Ascending aorta (tissue), 2 donors: ENCODE results near the gene CALR3. TPM values are rescaled to one million over a fixed set of nuclear protein-coding genes. Genes with fewer than 3 reads are reported as not detected.

Experiments used
- DNase-seq, 2 donors: peaks; one replicate each; pipeline ENCODE4 v3.0.0-alpha.2; 2019; ENCODE audit warnings: low spot score in 2 of 2
- H3K27ac ChIP-seq, 2 donors: fragments of 200-600 bp; sonication (generic); one replicate each; pipeline ENCODE4 v1.5.1; 2016 to 2017; ENCODE audit warnings: mild to moderate bottlenecking in 1 of 2
- H3K27me3 ChIP-seq: fragments of 200-600 bp; sonication (generic); one replicate; pipeline ENCODE4 v1.5.1; 2017
- H3K36me3 ChIP-seq, 2 donors: fragments of 200-600 bp; sonication (generic); one replicate each; pipeline ENCODE4 v1.5.1; 2016
- H3K4me1 ChIP-seq, 2 donors: fragments of 200-600 bp; sonication (generic); one replicate each; pipeline ENCODE4 v1.5.1; 2016 to 2017; ENCODE audit warnings: mild to moderate bottlenecking in 1 of 2
- H3K4me3 ChIP-seq, 2 donors: fragments of 200-600 bp; sonication (generic); one replicate each; pipeline ENCODE4 v1.5.1; 2016 to 2017; ENCODE audit warnings: mild to moderate bottlenecking in 1 of 2
- H3K9me3 ChIP-seq, 2 donors: fragments of 200-600 bp; sonication (generic); one replicate each; pipeline ENCODE4 v1.5.1; 2016
- intact Hi-C: fragments of 100-400 bp; cut with DNase I; formaldehyde crosslinking; loops from one replicate; pipeline ENCODE4 v1.15.1; 2023
- total RNA-seq: library from RNA; depleted of rRNA; stranded (reverse); fragments of >200 nt; gene quantifications from one replicate; pipeline ENCODE4 v1.1.0, GENCODE V29; 2016
- TF ChIP-seq, protein P1 (sequence below), 3 experiments: fragments of 200-600 bp in 2 of 3; fragments of 450-650 bp in 1 of 3; sonication (generic) in 2 of 3; IDR thresholded peaks; one replicate each; pipeline ENCODE4 v1.5.1; 2016 to 2019; ENCODE audit warnings: antibody characterized with exemption in 3 of 3, mild to moderate bottlenecking in 1 of 3, moderate library complexity in 1 of 3

Gene CALR3
- total RNA-seq, 1 donor from 2014 or later, result not detected

GRCh38 chr19:16520986-16521624 lies 25.1 kb upstream of the CALR3 start:
- intact Hi-C loops, result no loop called here
- Histone ChIP-seq H3K36me3 (peaks cover 84 to 96% of the 10 kb centered on the region in 2 donors), H3K4me3 (no peak overlapping the region), H3K27me3 (no peaks in the 10 kb centered on the region), H3K4me1 (no peaks in the 10 kb centered on the region), H3K9me3 (no peaks in the 10 kb centered on the region), H3K27ac (no peak overlapping the region)
- no peak for DNase-seq
- TF ChIP-seq, protein P1, sequence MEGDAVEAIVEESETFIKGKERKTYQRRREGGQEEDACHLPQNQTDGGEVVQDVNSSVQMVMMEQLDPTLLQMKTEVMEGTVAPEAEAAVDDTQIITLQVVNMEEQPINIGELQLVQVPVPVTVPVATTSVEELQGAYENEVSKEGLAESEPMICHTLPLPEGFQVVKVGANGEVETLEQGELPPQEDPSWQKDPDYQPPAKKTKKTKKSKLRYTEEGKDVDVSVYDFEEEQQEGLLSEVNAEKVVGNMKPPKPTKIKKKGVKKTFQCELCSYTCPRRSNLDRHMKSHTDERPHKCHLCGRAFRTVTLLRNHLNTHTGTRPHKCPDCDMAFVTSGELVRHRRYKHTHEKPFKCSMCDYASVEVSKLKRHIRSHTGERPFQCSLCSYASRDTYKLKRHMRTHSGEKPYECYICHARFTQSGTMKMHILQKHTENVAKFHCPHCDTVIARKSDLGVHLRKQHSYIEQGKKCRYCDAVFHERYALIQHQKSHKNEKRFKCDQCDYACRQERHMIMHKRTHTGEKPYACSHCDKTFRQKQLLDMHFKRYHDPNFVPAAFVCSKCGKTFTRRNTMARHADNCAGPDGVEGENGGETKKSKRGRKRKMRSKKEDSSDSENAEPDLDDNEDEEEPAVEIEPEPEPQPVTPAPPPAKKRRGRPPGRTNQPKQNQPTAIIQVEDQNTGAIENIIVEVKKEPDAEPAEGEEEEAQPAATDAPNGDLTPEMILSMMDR (IDR thresholded peaks at IDR 0.05), result no peak

- Histone ChIP-seq H3K4me1 (no peaks in the 10 kb centered on the region), H3K4me3 (no peak overlapping the region), H3K27me3 (no peaks in the 10 kb centered on the region), H3K9me3 (no peaks in the 10 kb centered on the region), H3K36me3 (peaks cover 76 to 88% of the 10 kb centered on the region in 2 donors), H3K27ac (no peak overlapping the region)
- TF ChIP-seq, protein P1 (IDR thresholded peaks at IDR 0.05), result no peak
- DNase-seq, result no peak
- intact Hi-C loops, result no loop called here
Measured at GRCh38 chr19:16520074-16520973, 24.4 kb upstream of the CALR3 start.

- Histone ChIP-seq H3K4me1 (no peaks in the 10 kb centered on the region), H3K27me3 (no peaks in the 10 kb centered on the region), H3K27ac (no peak overlapping the region), H3K36me3 (peaks cover 66 to 87% of the 10 kb centered on the region in 2 donors), H3K4me3 (no peak overlapping the region), H3K9me3 (no peaks in the 10 kb centered on the region)
- TF ChIP-seq, protein P1 (IDR thresholded peaks at IDR 0.05), result no peak
- DNase-seq, result no peak
- intact Hi-C loops, result no loop called here
Measured at GRCh38 chr19:16519230-16519687, 23.3 kb upstream of the CALR3 start.

GRCh38 chr19:16518483-16519229 lies 22.7 kb upstream of the CALR3 start:
- peaks cover 60 to 85% of the 10 kb centered on the region in 2 donors for H3K36me3 ChIP-seq
- TF ChIP-seq, protein P1 (IDR thresholded peaks at IDR 0.05), result no peak
- no peak overlapping the region for H3K4me3 ChIP-seq
- H3K4me1 ChIP-seq, result no peaks in the 10 kb centered on the region
- no peak overlapping the region for H3K27ac ChIP-seq
- no peak for DNase-seq
- intact Hi-C loops, result no loop called here
- no peaks in the 10 kb centered on the region for H3K9me3 ChIP-seq
- H3K27me3 ChIP-seq, result no peaks in the 10 kb centered on the region

DNA sequence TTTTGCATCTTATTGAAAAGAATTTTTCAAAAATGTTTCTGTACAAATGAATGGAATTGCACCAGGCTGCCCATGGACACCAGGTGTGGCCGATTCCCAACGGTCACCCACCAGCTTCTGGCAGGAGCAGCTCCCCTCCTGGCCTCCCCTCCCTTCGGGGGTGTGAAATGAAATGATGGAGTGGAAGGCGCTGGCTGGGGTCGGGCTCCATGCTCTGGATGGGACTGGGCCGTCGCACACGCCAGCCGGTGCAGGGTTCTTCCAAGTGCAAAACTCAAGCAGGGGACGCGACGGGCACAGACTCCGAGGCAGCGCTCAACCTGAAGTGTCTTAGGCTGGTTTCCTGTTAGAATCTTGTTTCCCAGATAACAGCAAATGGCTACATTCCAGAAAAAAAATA lies 22.1 kb upstream of the CALR3 start:
- intact Hi-C loops, result no loop called here
- Histone ChIP-seq H3K27ac (no peak overlapping the region), H3K4me3 (no peak overlapping the region), H3K4me1 (no peaks in the 10 kb centered on the region), H3K9me3 (no peaks in the 10 kb centered on the region), H3K36me3 (peaks cover 55 to 81% of the 10 kb centered on the region in 2 donors), H3K27me3 (no peaks in the 10 kb centered on the region)
- DNase-seq, result no peak
- TF ChIP-seq, protein P1 (IDR thresholded peaks at IDR 0.05), result no peak
